22Rv1 (cell line): ENCODE results near the gene IL2RA.

Experiments
- CTCF ChIP-seq: fragments of 450-650 bp; IDR thresholded peaks from 2 replicates; pipeline ENCODE4 v1.5.1; 2017; ENCODE audit warnings: mild to moderate bottlenecking
- ZFX ChIP-seq: fragments of 450-650 bp; IDR thresholded peaks from 2 replicates; pipeline ENCODE4 v1.6.1; 2017; ENCODE audit warnings: antibody characterized with exemption, borderline replicate concordance

- no peak for TF ChIP-seq CTCF
- no peak for TF ChIP-seq ZFX
Measured at GRCh38 chr10:6048281-6049030, 13.7 kb downstream of the IL2RA start.
